ENCODE measurements around the gene C19orf12.
A peak's percentile ranks its signal among the peaks of the same experiment; 100 is the strongest.

The C19orf12 gene

GRCh38 chr19:29687244-29687896 is 27.7 kb downstream of the C19orf12 start:
- POLR2A ChIA-PET, result no interaction called here
- peak overlapping the region; percentile 13 for H3K4me3 ChIP-seq (ENCODE audit: low read depth, low read length)

GRCh38 chr19:29686285-29686805 is 28.7 kb downstream of the C19orf12 start:
- H3K4me3 ChIP-seq (ENCODE audit: low read depth, low read length), result no peak overlapping the region
- ChIA-PET CTCF (interaction anchor here (0.8 to 4.6 kb wide), 7 partner anchors 8 to 79 kb away, joined by 3 to 24 read pairs (median 3); no protein-coding TSS in a partner anchor), POLR2A (no interaction called here)
- TF ChIP-seq CTCF (IDR thresholded peaks at IDR 0.05; ENCODE audit: insufficient read depth, low read length, missing control alignments), result no peak
- no peak for DNase-seq (ENCODE audit: low read depth, low spot score)

More at GRCh38 chr19:29687244-29687896, 27.7 kb downstream of the C19orf12 start:
- TF ChIP-seq CTCF (IDR thresholded peaks at IDR 0.05; ENCODE audit: insufficient read depth, low read length, missing control alignments), result no peak
- DNase-seq (ENCODE audit: low read depth, low spot score), result peak; percentile 75
- CTCF ChIA-PET, result interaction anchor here (1.0 to 4.6 kb wide), 6 partner anchors 7 to 80 kb away, joined by 3 to 24 read pairs (median 8); no protein-coding TSS in a partner anchor

DNA sequence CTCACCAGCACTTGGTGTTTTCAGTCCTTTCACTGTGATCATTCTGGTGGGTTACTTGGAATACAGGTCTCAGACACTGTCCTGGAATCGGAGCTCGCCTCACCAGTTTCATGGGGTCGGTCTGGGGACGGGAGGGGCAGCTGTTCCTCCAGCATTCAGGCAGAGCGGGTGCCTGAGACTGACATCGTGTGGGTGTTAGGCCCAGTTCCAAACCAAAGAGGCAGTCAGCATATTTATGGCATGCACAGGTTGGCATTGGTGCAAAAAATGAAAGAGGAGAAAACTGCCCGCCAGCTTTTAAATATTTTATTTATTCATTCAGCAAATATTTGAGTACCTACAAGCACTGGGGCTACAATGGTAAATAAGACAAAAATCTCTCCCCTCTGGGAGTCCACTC is 29.7 kb downstream of the C19orf12 start:
- ChIA-PET CTCF (interaction anchor here (2.7 to 4.6 kb wide), 3 partner anchors 9 to 74 kb away, joined by 12 to 24 read pairs (median 16); no protein-coding TSS in a partner anchor), POLR2A (no interaction called here)
- no peak for DNase-seq (ENCODE audit: low read depth, low spot score)
- H3K4me3 ChIP-seq (ENCODE audit: low read depth, low read length), result no peak overlapping the region
- no peak for TF ChIP-seq CTCF (IDR thresholded peaks at IDR 0.05; ENCODE audit: insufficient read depth, low read length, missing control alignments)

DNA sequence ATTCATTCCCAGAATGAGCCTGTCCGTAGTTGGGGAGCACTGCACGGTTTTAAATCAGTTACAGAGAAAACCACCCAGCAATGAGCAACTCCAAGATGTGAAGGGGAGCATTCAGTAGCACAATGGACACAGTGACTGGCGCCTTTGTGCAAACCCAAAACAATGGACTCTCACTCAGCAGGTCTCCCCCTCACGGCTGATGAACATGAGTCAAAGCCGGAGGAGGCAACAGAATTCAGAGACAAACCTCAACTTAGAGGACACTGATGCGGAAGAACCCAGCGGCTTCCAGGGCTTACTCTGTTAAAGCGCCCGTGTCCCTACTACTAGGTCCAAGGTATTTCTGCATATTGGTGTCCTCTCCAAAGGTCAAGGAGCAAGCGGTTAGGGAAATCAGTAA is 32.1 kb downstream of the C19orf12 start:
- POLR2A ChIA-PET, result no interaction called here
- TF ChIP-seq CTCF (IDR thresholded peaks at IDR 0.05; ENCODE audit: insufficient read depth, low read length, missing control alignments), result no peak
- no peak for DNase-seq (ENCODE audit: low read depth, low spot score)
- CTCF ChIA-PET, result interaction anchor here (1.0 to 4.6 kb wide), 4 partner anchors 11 to 72 kb away, joined by 4 to 24 read pairs (median 10); no protein-coding TSS in a partner anchor
- no peak overlapping the region for H3K4me3 ChIP-seq (ENCODE audit: low read depth, low read length)

- no peak for DNase-seq (ENCODE audit: low read depth, low spot score)
- H3K4me3 ChIP-seq (ENCODE audit: low read depth, low read length), result no peak overlapping the region
- TF ChIP-seq CTCF (IDR thresholded peaks at IDR 0.05; ENCODE audit: insufficient read depth, low read length, missing control alignments), result no peak
- ChIA-PET CTCF (interaction anchor here (0.9 to 1.6 kb wide), 4 partner anchors 10 to 16 kb away, joined by 3 to 5 read pairs (median 4); no protein-coding TSS in a partner anchor), POLR2A (no interaction called here)
These were observed 32.7 kb downstream of the C19orf12 start for GRCh38 chr19:29682236-29682895.
